ENCODE results near the gene CACNA2D2.

- no peak for TF ChIP-seq NFIC (IDR thresholded peaks at IDR 0.05; ENCODE audit: borderline replicate concordance)
- no peak for TF ChIP-seq CTCF (IDR thresholded peaks at IDR 0.05)
- no peak for TF ChIP-seq FOXJ3 (CRISPR knock-in tag; IDR thresholded peaks at IDR 0.05)
- TF ChIP-seq TAF1 (IDR thresholded peaks at IDR 0.05; ENCODE audit: borderline replicate concordance, low read depth, low read length) = no peak
- no peak for TF ChIP-seq CHD2 (IDR thresholded peaks at IDR 0.05; ENCODE audit: low read length, partially characterized antibody)
These were observed 6.9 kb upstream of the CACNA2D2 start for GRCh38 chr3:50510325-50510724.

All from SK-N-SH (cell line).